ENCODE data around the gene PRR13. TPM values are rescaled to one million over a fixed set of nuclear protein-coding genes. Genes with fewer than 3 reads are reported as not detected.

PRR13 gene
- polyA plus RNA-seq, 1 of the 3 experiments (the other 2 are of a cell fraction): 58.5 TPM

DNA sequence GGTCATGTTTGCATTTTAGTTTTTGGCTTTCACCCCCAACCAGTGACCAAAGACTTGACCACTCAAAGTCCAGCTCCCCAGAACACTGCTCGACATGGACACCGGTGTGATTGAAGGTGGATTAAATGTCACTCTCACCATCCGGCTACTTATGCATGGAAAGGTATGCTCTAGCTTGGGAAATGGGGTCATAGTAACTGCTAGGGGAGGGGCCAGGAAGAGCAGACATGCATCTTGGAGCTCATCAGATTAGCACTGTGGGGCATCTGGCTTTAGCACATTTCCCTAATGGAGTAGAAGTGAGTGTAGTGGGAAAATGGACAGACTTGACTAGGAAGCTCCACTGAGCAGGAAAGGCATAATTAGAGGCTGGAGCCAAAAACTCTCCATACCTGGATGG is 13.2 kb downstream of the PRR13 start:
- 28% methylated on average over 3 of the region's 3 CpGs for WGBS (ENCODE audit: low lambda C conversion rate)
- peak overlapping the region; percentile 88 for H3K4me2 ChIP-seq
- H3K9me2 ChIP-seq: no peaks in the 10 kb centered on the region
- POLR2A ChIA-PET: interaction anchor here (0.7 to 1.7 kb wide), 8 partner anchors 14 to 133 kb away, joined by 3 to 10 read pairs (median 5); partner anchors contain the start of genes AAAS and TARBP2
- H3F3A ChIP-seq (replicated peaks; ENCODE audit: insufficient read depth): peaks cover 27% of the 10 kb centered on the region
- no peak overlapping the region; a peak in 2 of 4 replicates for H3K27ac ChIP-seq (ENCODE audit: low read depth in 2 of 2, low read length in 1 of 2)
- no peaks in the 10 kb centered on the region for H3K27me3 ChIP-seq (ENCODE audit: insufficient read depth)
- peaks cover 72% of the 10 kb centered on the region for H4K20me1 ChIP-seq (ENCODE audit: insufficient read depth)
- CTCF ChIA-PET: interaction anchor here (0.7 to 2.6 kb wide), 13 partner anchors 10 to 243 kb away, joined by 3 to 10 read pairs (median 5); partner anchors contain the start of gene AAAS
- H3K4me1 ChIP-seq (ENCODE audit: control insufficient read depth in 1 of 2, insufficient read depth in 2 of 2, low read depth in 1 of 2, low read length in 1 of 2): peaks cover 10 to 15% of the 10 kb centered on the region in 2 experiments
- H3K9me3 ChIP-seq: no peaks in the 10 kb centered on the region
- 0 out of 2 replicates have a peak, but pooled peaks have one; percentile 28 for TF ChIP-seq MXI1 (IDR thresholded peaks at IDR 0.05; ENCODE audit: low read depth, low read length)
- TF ChIP-seq, protein P1, sequence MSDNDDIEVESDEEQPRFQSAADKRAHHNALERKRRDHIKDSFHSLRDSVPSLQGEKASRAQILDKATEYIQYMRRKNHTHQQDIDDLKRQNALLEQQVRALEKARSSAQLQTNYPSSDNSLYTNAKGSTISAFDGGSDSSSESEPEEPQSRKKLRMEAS (IDR thresholded peaks at IDR 0.05; ENCODE audit: low read depth): no peak
- peaks cover 75% of the 10 kb centered on the region for H3K79me2 ChIP-seq (ENCODE audit: insufficient read depth)
- peak; percentile 58 for DNase-seq
- H3K36me3 ChIP-seq (replicated peaks in 1 of 2; ENCODE audit: control insufficient read depth in 1 of 2, insufficient read depth in 2 of 2, low read length in 1 of 2): peaks cover 56 to 66% of the 10 kb centered on the region in 2 experiments
- H3K4me3 ChIP-seq (ENCODE audit: low read depth in 2 of 2, low read length in 1 of 2): peak overlapping the region; percentile 68 to 83; a peak in 2 of 4 replicates
- H2AFZ ChIP-seq (ENCODE audit: low read depth): no peak overlapping the region
- H3K9ac ChIP-seq: no peak overlapping the region

DNA sequence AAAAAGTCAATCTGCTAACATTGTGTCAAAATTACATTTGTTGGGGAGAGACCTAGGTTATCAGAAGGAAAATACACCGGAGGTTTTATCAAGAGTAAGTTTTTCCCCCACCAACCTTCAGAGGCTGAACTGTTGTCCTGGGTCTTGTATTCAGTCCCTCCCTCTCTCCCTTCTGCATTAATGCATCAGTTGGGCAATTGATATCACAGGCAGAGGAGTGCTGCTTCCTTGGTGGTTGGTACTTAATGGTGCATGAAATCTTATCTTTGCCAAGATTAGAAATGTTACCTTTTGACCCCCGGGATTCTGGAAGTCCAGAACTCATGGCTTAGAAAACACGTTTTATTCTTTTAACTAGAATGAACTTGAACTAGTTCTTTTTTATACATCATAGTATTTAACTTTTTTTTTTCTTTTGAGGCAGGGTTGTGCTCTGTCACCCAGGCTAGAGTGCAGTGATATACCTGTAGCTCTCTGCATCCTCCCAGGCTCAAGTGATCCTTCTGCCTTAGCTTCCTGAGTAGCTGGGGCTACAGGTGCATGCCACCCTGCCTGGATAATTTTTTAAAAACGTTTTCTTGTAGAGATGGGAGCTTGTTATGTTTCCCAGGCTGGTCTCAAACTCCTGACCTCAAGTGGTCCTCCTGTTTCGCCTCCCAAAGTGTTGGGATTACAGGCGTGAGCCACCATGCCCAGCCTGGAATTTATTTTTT is 15.3 kb downstream of the PRR13 start:
- CTCF ChIA-PET: interaction anchor here (0.7 to 1.8 kb wide), 2 partner anchors 36 to 132 kb away, joined by 3 to 7 read pairs; no protein-coding TSS in a partner anchor
- H3K27ac ChIP-seq (ENCODE audit: low read depth in 2 of 2, low read length in 1 of 2): no peak overlapping the region
- H2AFZ ChIP-seq (ENCODE audit: low read depth): no peak overlapping the region
- no peaks in the 10 kb centered on the region for H3K9me2 ChIP-seq
- no peaks in the 10 kb centered on the region for H3K9me3 ChIP-seq
- no peak overlapping the region for H3K4me3 ChIP-seq (ENCODE audit: low read depth in 2 of 2, low read length in 1 of 2)
- H3K79me2 ChIP-seq (ENCODE audit: insufficient read depth): peaks cover 96% of the 10 kb centered on the region
- peaks cover 28% of the 10 kb centered on the region for H3F3A ChIP-seq (replicated peaks; ENCODE audit: insufficient read depth)
- POLR2A ChIA-PET: no interaction called here
- H3K27me3 ChIP-seq (ENCODE audit: insufficient read depth): no peaks in the 10 kb centered on the region
- H3K36me3 ChIP-seq (replicated peaks in 1 of 2; ENCODE audit: control insufficient read depth in 1 of 2, insufficient read depth in 2 of 2, low read length in 1 of 2): peaks cover 76 to 87% of the 10 kb centered on the region in 2 experiments
- WGBS (ENCODE audit: low lambda C conversion rate): 81% methylated on average over 6 of the region's 6 CpGs
- no peak overlapping the region for H3K4me2 ChIP-seq
- no peak for TF ChIP-seq GATA2 (CRISPR knock-in tag; IDR thresholded peaks at IDR 0.05)
- no peak for TF ChIP-seq FOXM1 (IDR thresholded peaks at IDR 0.05; ENCODE audit: low read depth)
- no peak for TF ChIP-seq CHD2 (IDR thresholded peaks at IDR 0.05; ENCODE audit: low read length, partially characterized antibody)
- TF ChIP-seq, protein P2, sequence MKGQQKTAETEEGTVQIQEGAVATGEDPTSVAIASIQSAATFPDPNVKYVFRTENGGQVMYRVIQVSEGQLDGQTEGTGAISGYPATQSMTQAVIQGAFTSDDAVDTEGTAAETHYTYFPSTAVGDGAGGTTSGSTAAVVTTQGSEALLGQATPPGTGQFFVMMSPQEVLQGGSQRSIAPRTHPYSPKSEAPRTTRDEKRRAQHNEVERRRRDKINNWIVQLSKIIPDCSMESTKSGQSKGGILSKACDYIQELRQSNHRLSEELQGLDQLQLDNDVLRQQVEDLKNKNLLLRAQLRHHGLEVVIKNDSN (IDR thresholded peaks at IDR 0.05; ENCODE audit: borderline replicate concordance, low read depth): no peak
- TF ChIP-seq EZH2phosphoT487 (IDR thresholded peaks at IDR 0.05; ENCODE audit: borderline replicate concordance, low read depth): no peak
- no peak for TF ChIP-seq TCF12 (IDR thresholded peaks at IDR 0.05)
- H4K20me1 ChIP-seq (ENCODE audit: insufficient read depth): peaks cover 93% of the 10 kb centered on the region
- no peak for DNase-seq
- H3K4me1 ChIP-seq (ENCODE audit: control insufficient read depth in 1 of 2, insufficient read depth in 2 of 2, low read depth in 1 of 2, low read length in 1 of 2): peaks cover 14 to 20% of the 10 kb centered on the region in 2 experiments
- no peak overlapping the region for H3K9ac ChIP-seq

DNA sequence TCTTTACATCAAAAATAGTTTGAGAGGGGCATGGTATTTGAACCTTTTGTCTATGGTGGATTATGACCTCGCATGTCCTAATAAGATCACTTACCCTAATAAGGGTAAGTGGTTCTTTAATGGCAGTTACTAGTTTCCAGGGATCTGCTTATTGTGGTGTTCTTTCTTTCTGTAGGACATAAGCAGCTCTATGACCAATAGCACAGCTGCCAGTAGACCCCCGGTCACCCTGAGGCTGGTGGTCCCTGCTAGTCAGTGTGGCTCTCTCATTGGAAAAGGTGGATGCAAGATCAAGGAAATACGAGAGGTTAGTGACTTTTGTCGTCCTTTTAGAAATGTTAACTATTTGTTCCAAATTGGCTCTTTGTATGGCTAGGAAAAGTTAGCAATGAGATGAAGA is 17.6 kb downstream of the PRR13 start:
- H2AFZ ChIP-seq (ENCODE audit: low read depth): no peak overlapping the region
- peaks cover 45% of the 10 kb centered on the region for H3F3A ChIP-seq (replicated peaks; ENCODE audit: insufficient read depth)
- no peak for DNase-seq
- no peaks in the 10 kb centered on the region for H3K9me2 ChIP-seq
- no peaks in the 10 kb centered on the region for H3K27me3 ChIP-seq (ENCODE audit: insufficient read depth)
- peaks cover 99% of the 10 kb centered on the region for H3K79me2 ChIP-seq (ENCODE audit: insufficient read depth)
- no peak overlapping the region; the same call in 1 of the 2 replicates for H3K4me2 ChIP-seq
- H3K27ac ChIP-seq (ENCODE audit: low read depth in 2 of 2, low read length in 1 of 2): no peak overlapping the region
- H4K20me1 ChIP-seq (ENCODE audit: insufficient read depth): peaks cover 99% of the 10 kb centered on the region
- no peaks in the 10 kb centered on the region for H3K9me3 ChIP-seq
- no peak overlapping the region for H3K4me3 ChIP-seq (ENCODE audit: low read depth in 2 of 2, low read length in 1 of 2)
- POLR2A ChIA-PET: interaction anchor here (1.4 to 2.5 kb wide), 3 partner anchors 14 to 42 kb away, joined by 5 to 7 read pairs (median 6); partner anchors contain the start of gene TARBP2
- CTCF ChIA-PET: interaction anchor here (0.5 to 1.2 kb wide), 5 partner anchors 16 to 288 kb away, joined by 3 read pairs; no protein-coding TSS in a partner anchor
- peaks cover 92 to 99% of the 10 kb centered on the region in 2 experiments for H3K36me3 ChIP-seq (replicated peaks in 1 of 2; ENCODE audit: control insufficient read depth in 1 of 2, insufficient read depth in 2 of 2, low read length in 1 of 2)
- no peak overlapping the region for H3K9ac ChIP-seq
- peaks cover 14 to 15% of the 10 kb centered on the region in 2 experiments for H3K4me1 ChIP-seq (ENCODE audit: control insufficient read depth in 1 of 2, insufficient read depth in 2 of 2, low read depth in 1 of 2, low read length in 1 of 2)
- 94% methylated on average over 4 of the region's 4 CpGs for WGBS (ENCODE audit: low lambda C conversion rate)
- TF ChIP-seq RCOR1 (IDR thresholded peaks at IDR 0.05; ENCODE audit: low read length) (no peak), TEAD4 (IDR thresholded peaks at IDR 0.05; ENCODE audit: borderline replicate concordance, insufficient read depth) (no peak), GABPA (IDR thresholded peaks at IDR 0.05; ENCODE audit: low read depth) (no peak), SMC3 (IDR thresholded peaks at IDR 0.05; ENCODE audit: low read depth, low read length) (no peak), YY1 (IDR thresholded peaks at IDR 0.05; ENCODE audit: low read depth) (no peak), RFX5 (IDR thresholded peaks at IDR 0.05; ENCODE audit: low read length) (no peak), ELF1 (IDR thresholded peaks at IDR 0.05) (no peak), EP300 (IDR thresholded peaks at IDR 0.05; ENCODE audit: borderline replicate concordance in 1 of 2, low read depth in 1 of 2, low read length in 1 of 2) (no peak), NRF1 (IDR thresholded peaks at IDR 0.05; ENCODE audit: low read depth, low read length) (no peak), EZH2phosphoT487 (IDR thresholded peaks at IDR 0.05; ENCODE audit: borderline replicate concordance, low read depth) (no peak)
- TF ChIP-seq, protein P3, sequence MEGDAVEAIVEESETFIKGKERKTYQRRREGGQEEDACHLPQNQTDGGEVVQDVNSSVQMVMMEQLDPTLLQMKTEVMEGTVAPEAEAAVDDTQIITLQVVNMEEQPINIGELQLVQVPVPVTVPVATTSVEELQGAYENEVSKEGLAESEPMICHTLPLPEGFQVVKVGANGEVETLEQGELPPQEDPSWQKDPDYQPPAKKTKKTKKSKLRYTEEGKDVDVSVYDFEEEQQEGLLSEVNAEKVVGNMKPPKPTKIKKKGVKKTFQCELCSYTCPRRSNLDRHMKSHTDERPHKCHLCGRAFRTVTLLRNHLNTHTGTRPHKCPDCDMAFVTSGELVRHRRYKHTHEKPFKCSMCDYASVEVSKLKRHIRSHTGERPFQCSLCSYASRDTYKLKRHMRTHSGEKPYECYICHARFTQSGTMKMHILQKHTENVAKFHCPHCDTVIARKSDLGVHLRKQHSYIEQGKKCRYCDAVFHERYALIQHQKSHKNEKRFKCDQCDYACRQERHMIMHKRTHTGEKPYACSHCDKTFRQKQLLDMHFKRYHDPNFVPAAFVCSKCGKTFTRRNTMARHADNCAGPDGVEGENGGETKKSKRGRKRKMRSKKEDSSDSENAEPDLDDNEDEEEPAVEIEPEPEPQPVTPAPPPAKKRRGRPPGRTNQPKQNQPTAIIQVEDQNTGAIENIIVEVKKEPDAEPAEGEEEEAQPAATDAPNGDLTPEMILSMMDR (IDR thresholded peaks at IDR 0.05): no peak
